ENCODE results near the gene MAP1LC3A.
"Not testable (repeated sequence)": the region's sequence is repeated elsewhere in the genome, so short reads cannot be mapped to it uniquely, and the experiment has no call there.

The MAP1LC3A gene

DNA sequence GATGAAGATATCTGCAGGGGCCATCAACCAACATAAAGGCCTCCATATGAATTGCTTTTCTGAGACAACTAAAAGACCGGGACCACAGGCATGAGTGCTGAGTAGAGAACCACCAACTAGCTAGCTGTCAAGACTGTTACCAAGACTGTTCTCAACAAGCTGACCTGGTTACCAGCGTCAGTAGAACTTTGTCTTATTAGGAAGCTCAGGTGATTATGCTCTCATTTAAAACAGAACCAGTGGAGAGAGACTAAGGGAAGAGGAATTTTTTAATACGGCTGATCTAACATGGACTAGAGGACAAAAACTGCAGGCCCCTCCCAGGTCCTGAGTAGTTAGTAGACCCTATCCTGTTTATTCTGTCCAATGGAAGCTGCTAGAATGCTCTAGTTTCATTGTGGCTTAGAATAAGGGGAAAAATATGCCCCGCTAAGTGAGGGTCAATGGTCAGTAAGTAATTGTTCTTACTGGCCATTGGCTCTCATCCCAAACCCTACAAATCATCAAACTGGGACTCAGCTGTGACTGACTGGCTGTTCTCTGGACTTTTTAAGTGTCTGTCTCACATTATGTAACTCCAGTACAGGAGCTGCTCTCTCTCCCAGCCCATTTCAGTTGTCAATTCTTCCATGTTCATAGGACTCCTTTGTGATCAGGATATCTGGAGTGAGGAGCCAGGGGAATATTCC lies 46.1 kb upstream of the MAP1LC3A start:
- DNase-seq, result no peak
- Histone ChIP-seq H3K27ac (ENCODE audit: low read length) (no peak overlapping the region), H3K9me2 (replicated peaks; ENCODE audit: insufficient read depth, low read length) (no peaks in the 10 kb centered on the region), H3K79me2 (ENCODE audit: low read length) (peaks cover 12% of the 10 kb centered on the region), H3K27me3 (replicated peaks; ENCODE audit: insufficient read depth, low read length) (no peaks in the 10 kb centered on the region), H4K20me1 (ENCODE audit: insufficient read depth, low read length) (no peaks in the 10 kb centered on the region), H3K4me3 (ENCODE audit: low read length) (no peak overlapping the region), H3K4me2 (ENCODE audit: low read depth, low read length) (no peak overlapping the region), H3K36me3 (replicated peaks; ENCODE audit: insufficient read depth, low read length) (no peaks in the 10 kb centered on the region; the same call in 1 of the 2 replicates), H3K9me3 (replicated peaks; ENCODE audit: insufficient read depth, low read length) (no peaks in the 10 kb centered on the region), H3K9ac (ENCODE audit: low read length) (no peak overlapping the region), H3K4me1 (ENCODE audit: low read length) (peaks cover 8% of the 10 kb centered on the region; the same call in 1 of the 2 replicates), H2AFZ (ENCODE audit: low read length) (no peak overlapping the region), H3F3A (ENCODE audit: insufficient read depth, low read length) (peaks cover 28% of the 10 kb centered on the region)
- TF ChIP-seq, protein P1, sequence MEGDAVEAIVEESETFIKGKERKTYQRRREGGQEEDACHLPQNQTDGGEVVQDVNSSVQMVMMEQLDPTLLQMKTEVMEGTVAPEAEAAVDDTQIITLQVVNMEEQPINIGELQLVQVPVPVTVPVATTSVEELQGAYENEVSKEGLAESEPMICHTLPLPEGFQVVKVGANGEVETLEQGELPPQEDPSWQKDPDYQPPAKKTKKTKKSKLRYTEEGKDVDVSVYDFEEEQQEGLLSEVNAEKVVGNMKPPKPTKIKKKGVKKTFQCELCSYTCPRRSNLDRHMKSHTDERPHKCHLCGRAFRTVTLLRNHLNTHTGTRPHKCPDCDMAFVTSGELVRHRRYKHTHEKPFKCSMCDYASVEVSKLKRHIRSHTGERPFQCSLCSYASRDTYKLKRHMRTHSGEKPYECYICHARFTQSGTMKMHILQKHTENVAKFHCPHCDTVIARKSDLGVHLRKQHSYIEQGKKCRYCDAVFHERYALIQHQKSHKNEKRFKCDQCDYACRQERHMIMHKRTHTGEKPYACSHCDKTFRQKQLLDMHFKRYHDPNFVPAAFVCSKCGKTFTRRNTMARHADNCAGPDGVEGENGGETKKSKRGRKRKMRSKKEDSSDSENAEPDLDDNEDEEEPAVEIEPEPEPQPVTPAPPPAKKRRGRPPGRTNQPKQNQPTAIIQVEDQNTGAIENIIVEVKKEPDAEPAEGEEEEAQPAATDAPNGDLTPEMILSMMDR (IDR thresholded peaks at IDR 0.05; ENCODE audit: low read length), result no peak
- no peak for TF ChIP-seq EZH2 (optimal IDR thresholded peaks at IDR 0.05; ENCODE audit: low read depth, low read length)
- no peak for TF ChIP-seq EZH2phosphoT487 (IDR thresholded peaks at IDR 0.05; ENCODE audit: low read length)

DNA sequence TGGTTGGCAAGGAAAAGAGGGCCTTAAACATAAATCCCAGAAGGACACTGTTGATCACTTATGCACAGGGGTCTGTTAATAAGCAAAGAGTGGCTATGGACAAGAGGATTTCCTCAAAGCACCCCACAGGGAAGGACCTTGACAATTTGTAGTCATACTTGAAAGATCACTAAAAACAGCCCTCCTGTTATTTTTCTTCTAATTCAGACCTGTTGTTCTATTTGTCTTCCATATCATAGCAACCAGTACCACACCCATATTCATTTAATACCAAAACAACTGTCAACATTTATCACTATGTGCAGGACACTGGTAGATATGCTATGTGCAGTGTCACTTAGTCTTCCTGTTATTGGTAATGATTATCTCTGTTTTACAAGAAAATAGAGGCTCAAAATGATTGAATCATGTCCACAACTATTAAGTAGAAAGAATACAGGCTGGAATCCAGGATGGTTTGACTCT lies 45.5 kb upstream of the MAP1LC3A start:
- H3K79me2 ChIP-seq (ENCODE audit: low read length), result peaks cover 18% of the 10 kb centered on the region
- no peaks in the 10 kb centered on the region for H3K9me2 ChIP-seq (replicated peaks; ENCODE audit: insufficient read depth, low read length)
- no peaks in the 10 kb centered on the region; the same call in 1 of the 2 replicates for H3K36me3 ChIP-seq (replicated peaks; ENCODE audit: insufficient read depth, low read length)
- no peaks in the 10 kb centered on the region for H3K9me3 ChIP-seq (replicated peaks; ENCODE audit: insufficient read depth, low read length)
- no peaks in the 10 kb centered on the region for H4K20me1 ChIP-seq (ENCODE audit: insufficient read depth, low read length)
- no peaks in the 10 kb centered on the region for H3K27me3 ChIP-seq (replicated peaks; ENCODE audit: insufficient read depth, low read length)
- H3K27ac ChIP-seq (ENCODE audit: low read length), result no peak overlapping the region
- peaks cover 8% of the 10 kb centered on the region; the same call in 1 of the 2 replicates for H3K4me1 ChIP-seq (ENCODE audit: low read length)
- no peak overlapping the region for H2AFZ ChIP-seq (ENCODE audit: low read length)
- no peak overlapping the region for H3K4me2 ChIP-seq (ENCODE audit: low read depth, low read length)
- H3F3A ChIP-seq (ENCODE audit: insufficient read depth, low read length), result peaks cover 28% of the 10 kb centered on the region
- H3K4me3 ChIP-seq (ENCODE audit: low read length), result no peak overlapping the region
- TF ChIP-seq, protein P1 (IDR thresholded peaks at IDR 0.05; ENCODE audit: low read length), result no peak
- TF ChIP-seq EZH2phosphoT487 (IDR thresholded peaks at IDR 0.05; ENCODE audit: low read length) (no peak), EZH2 (optimal IDR thresholded peaks at IDR 0.05; ENCODE audit: low read depth, low read length) (no peak)
- H3K9ac ChIP-seq (ENCODE audit: low read length), result no peak overlapping the region
- DNase-seq, result no peak

DNA sequence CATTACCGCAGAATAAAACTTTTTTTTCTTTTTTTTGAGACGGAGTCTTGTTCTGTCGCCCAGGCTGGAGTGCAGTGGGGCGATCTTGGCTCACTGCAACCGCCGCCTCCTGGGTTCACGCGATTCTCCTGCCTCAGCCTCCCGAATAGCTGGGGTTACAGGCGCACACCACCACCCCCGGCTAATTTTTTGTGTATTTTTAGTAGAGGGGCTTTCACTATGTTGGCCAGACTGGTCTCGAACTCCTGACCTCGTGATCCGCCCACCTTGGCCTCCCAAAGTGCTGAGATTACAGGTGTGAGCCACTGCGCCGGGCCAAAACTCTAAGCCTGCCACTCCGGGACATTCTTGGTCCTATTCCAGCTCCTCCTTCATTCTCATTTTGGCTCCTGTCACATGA lies 44.5 kb upstream of the MAP1LC3A start:
- not testable (repeated sequence) for DNase-seq; H3K4me2 ChIP-seq (ENCODE audit: low read depth, low read length)
- H3K4me1 ChIP-seq (ENCODE audit: low read length), result peaks cover 11% of the 10 kb centered on the region; the same call in 1 of the 2 replicates

DNA sequence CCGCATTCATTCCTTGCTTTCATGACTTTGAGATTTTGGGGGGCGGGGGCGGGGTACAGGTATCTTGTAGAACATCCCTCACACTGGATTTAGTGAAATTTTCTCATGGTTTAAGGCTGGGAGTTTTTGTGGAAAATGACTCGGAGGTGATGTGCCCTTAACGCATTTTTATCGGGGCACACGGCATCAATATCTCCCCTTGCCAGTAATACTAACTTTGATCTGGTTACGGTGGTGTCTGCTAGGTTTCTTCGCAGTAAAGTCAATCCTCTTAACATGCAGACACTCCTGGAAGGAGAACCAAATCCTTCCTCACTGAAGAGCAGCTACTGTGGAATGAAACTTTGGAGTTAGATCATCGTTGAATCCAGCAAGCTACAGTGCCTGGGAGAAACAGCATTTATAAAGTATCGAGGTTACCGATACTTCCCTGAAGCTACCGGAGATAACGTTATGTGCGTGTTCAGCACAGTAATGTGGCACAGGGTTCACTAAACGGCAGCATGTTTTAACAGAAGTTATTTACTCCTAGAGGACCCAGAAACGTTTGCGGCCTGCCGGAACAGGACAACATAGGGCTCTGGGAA lies 43.5 kb upstream of the MAP1LC3A start:
- Histone ChIP-seq H3K9me3 (replicated peaks; ENCODE audit: insufficient read depth, low read length) (no peaks in the 10 kb centered on the region), H2AFZ (ENCODE audit: low read length) (peak overlapping the region; percentile 86), H3K27me3 (replicated peaks; ENCODE audit: insufficient read depth, low read length) (no peaks in the 10 kb centered on the region), H3K9me2 (replicated peaks; ENCODE audit: insufficient read depth, low read length) (no peaks in the 10 kb centered on the region), H3K27ac (ENCODE audit: low read length) (peak overlapping the region; percentile 84), H3K4me1 (ENCODE audit: low read length) (peaks cover 11% of the 10 kb centered on the region; the same call in 1 of the 2 replicates), H3F3A (ENCODE audit: insufficient read depth, low read length) (peaks cover 28% of the 10 kb centered on the region), H3K79me2 (ENCODE audit: low read length) (peaks cover 38% of the 10 kb centered on the region), H3K36me3 (replicated peaks; ENCODE audit: insufficient read depth, low read length) (no peaks in the 10 kb centered on the region; the same call in 1 of the 2 replicates), H4K20me1 (ENCODE audit: insufficient read depth, low read length) (no peaks in the 10 kb centered on the region), H3K9ac (ENCODE audit: low read length) (peak overlapping the region; percentile 80), H3K4me2 (ENCODE audit: low read depth, low read length) (peak overlapping the region; percentile 79), H3K4me3 (ENCODE audit: low read length) (peak overlapping the region; percentile 84)
- no peak for TF ChIP-seq EZH2 (optimal IDR thresholded peaks at IDR 0.05; ENCODE audit: low read depth, low read length)
- no peak for TF ChIP-seq EZH2phosphoT487 (IDR thresholded peaks at IDR 0.05; ENCODE audit: low read length)
- TF ChIP-seq, protein P1 (IDR thresholded peaks at IDR 0.05; ENCODE audit: low read length), result no peak
- DNase-seq, result no peak

More for the DNA sequence above, 44.5 kb upstream of the MAP1LC3A start:
- peaks cover 28% of the 10 kb centered on the region for H3F3A ChIP-seq (ENCODE audit: insufficient read depth, low read length)
- not testable (repeated sequence) for H3K9me3 ChIP-seq (replicated peaks; ENCODE audit: insufficient read depth, low read length); H3K36me3 ChIP-seq (replicated peaks; ENCODE audit: insufficient read depth, low read length); H3K4me3 ChIP-seq (ENCODE audit: low read length); H3K27me3 ChIP-seq (replicated peaks; ENCODE audit: insufficient read depth, low read length); H2AFZ ChIP-seq (ENCODE audit: low read length); H3K9me2 ChIP-seq (replicated peaks; ENCODE audit: insufficient read depth, low read length); H3K27ac ChIP-seq (ENCODE audit: low read length); H4K20me1 ChIP-seq (ENCODE audit: insufficient read depth, low read length); H3K9ac ChIP-seq (ENCODE audit: low read length)
- peaks cover 28% of the 10 kb centered on the region for H3K79me2 ChIP-seq (ENCODE audit: low read length)
